Measurements from ENCODE around the gene SRSF3.
"Not testable (repeated sequence)": the region's sequence is repeated elsewhere in the genome, so short reads cannot be mapped to it uniquely, and the experiment has no call there.

Gene SRSF3

DNA sequence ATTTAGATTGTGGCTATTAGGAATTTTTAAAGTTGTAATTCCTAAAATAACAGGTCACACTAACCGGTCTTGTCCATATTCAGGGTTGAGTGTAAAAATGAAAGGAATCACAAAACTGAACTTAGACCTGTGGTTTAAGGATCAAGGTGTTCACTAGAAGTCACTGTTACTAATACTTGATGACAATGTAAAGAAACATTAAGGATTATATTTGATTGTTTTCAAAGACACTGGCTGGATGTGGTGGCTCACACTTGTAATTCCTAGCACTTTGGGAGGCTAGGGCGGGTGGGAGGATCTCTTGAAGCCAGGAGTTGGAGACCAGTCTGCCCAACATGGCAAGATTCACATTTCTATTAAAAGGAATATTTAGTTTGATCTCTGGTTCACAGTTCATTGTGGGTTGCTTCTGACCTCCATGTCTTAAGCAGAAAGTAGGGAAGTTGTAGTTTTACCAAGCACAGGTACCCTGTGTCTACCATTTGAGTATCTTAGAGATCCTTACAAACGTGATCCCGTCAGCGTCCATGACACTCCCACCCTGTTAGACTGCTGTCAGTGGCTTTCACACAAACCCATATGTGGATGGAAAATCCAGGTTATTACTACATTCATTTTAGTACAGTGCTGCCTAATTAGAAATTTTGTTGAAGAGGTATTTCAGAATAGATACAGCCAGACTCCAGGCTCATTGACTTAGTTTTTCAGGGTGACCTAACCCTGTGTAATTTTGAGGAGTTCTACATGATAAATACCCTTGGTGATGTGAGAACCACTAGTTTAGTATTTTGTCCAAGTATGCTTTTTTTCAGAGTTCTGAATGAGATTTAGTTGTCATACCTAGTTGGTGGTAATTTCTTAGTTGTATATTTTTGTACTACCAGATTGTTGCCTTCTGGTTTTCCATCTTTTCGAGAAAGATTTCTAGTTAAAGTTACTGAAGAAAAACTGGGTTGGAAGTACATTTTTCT, 10.2 kb downstream of the SRSF3 start:
- in situ Hi-C loops (cut with MboI; ENCODE audit: low sequenced_read_pairs) = no loop called here

DNA sequence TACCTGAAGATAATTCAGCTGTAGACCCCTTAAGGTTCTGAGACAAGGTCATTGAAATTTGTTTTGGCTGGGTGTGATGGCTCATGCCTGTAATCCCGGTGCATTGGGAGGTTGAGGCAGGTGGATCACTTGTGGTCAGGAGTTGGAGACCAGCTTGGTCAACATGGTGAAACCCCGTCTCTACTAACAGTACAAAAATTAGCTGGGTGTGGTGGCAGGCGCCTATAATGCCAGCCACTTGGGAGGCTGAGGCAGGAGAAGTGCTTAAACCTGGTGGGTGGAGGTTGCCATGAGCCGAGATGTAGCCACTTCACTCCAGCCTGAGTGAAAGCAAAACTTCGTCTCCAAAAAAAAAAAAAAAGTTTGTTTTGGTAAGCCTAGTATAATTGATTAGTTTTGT, 11.0 kb downstream of the SRSF3 start:
- in situ Hi-C loops (cut with MboI; ENCODE audit: low sequenced_read_pairs) = no loop called here

GRCh38 chr6:36605560-36606391, 11.6 kb downstream of the SRSF3 start:
- in situ Hi-C loops (cut with MboI; ENCODE audit: low sequenced_read_pairs) = no loop called here

DNA sequence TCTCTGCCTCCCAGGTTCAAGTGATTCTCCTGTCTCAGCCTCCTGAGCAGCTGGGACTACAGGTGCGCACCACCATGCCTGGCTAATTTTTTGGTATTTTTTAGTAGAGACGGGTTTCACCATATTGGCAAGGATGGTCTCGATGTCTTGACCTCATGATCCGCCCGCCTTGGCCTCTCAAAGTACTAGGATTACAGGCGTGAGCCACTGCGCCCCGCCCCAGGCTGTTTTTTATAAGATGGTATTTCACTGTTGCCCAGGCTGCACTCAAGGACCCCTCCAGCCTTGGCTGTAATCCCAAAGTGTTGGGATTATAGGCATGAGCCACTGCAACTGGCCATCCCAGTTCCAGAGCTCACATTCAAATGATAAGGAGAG, 13.1 kb downstream of the SRSF3 start:
- in situ Hi-C loops (cut with MboI; ENCODE audit: low sequenced_read_pairs) = not testable (repeated sequence)

DNA sequence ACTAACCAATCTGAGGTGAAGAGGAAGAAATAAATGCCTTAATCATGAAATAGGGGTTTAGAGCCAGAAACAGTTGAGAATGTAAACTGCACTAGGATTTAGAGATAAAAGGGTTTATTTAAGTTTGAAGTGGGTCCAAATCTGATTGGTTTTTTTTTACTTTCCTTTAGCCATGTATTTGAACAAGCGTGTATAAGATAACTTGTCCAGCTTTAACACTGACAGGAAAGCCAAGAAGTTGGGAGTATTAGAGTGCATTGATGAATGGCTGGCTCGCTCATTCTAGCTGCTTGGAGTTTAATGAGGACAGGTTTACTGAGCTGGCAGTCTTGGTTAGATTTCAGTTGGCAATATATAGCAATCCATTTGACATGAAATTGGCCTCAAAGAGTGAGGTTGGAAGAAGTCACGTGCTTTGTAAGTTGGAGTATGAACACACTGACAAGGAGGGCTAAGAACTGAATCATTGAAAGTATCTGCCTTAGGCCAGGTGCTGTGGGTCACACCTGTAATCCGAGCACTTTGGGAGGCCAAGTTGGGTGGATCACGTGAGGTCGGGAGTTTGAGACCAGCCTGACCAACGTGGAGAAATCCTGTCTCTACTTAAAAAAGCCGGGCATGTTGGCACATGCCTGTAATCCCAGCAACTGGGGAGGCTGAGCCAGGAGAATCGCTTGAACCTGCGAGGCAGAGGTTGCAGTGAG, 13.7 kb downstream of the SRSF3 start:
- in situ Hi-C loops (cut with MboI; ENCODE audit: low sequenced_read_pairs) = no loop called here

GRCh38 chr6:36608788-36609563, 14.8 kb downstream of the SRSF3 start:
- in situ Hi-C loops (cut with MboI; ENCODE audit: low sequenced_read_pairs) = no loop called here

DNA sequence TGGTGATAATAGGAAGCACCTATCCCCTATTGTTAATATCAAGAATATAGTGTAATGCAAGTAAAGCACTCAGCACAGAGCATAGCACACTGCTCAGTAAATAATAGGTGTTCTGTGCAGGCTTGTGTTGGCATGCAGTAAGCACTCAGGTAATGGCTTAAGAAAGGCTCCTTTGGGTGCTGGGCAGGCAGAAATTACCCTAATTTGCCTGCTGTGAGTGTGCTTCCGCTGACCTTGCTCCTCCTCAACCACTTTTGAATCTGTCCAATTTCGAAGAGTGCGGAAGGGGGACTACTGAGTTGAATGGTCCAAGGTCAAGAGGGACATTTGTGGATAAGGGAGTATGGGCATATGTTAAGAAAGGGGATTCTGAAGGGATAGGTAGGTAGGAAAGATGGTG, 15.4 kb downstream of the SRSF3 start:
- in situ Hi-C loops (cut with MboI; ENCODE audit: low sequenced_read_pairs) = no loop called here

GRCh38 chr6:36610041-36610955, 16.1 kb downstream of the SRSF3 start:
- in situ Hi-C loops (cut with MboI; ENCODE audit: low sequenced_read_pairs) = loop anchor here (10.0 kb wide), 1 partner anchor 145 kb away; no protein-coding TSS in a partner anchor

DNA sequence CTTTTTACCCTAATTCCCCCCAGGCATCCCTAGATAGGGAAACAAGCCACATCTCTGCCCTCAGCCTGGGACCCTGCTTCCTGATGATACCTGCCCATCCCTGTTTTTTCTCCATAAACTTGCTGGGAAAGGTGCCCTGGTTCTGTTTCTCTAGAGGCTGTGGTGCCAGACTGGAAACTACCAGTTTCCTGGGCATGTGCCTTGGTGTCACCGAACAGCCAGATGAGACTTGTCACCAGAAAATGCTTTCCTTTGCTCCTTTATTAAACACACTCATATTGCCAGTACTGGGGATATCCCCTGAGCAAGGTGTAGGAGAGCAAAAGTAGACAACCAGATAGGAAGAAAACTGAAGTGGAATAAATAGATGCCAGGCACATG, 16.8 kb downstream of the SRSF3 start:
- in situ Hi-C loops (cut with MboI; ENCODE audit: low sequenced_read_pairs) = loop anchor here (10.0 kb wide), 1 partner anchor 144 kb away; no protein-coding TSS in a partner anchor

DNA sequence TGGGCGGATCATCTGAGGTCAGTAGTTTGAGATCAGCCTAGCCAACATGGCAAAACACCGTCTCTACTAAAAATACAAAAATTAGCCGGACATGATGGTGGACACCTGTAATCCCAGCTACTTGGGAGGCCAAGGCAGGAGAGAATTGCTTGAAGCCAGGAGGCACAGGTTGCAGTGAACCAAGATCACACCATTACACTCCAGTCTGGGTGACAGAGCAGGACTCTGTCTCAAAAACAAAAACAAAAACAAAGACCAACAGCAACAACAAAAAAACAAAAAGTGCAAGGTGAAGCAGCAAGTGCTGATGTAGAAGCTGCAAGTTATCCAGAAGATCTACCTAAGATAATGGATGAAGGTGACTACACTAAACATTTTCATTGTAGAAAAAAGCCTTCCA, 17.5 kb downstream of the SRSF3 start:
- in situ Hi-C loops (cut with MboI; ENCODE audit: low sequenced_read_pairs) = loop anchor here (10.0 kb wide), 1 partner anchor 143 kb away; no protein-coding TSS in a partner anchor

- in situ Hi-C loops (cut with MboI; ENCODE audit: low sequenced_read_pairs) = loop anchor here (10.0 kb wide), 1 partner anchor 143 kb away; no protein-coding TSS in a partner anchor
Measured at GRCh38 chr6:36612101-36612625, 18.0 kb downstream of the SRSF3 start.

DNA sequence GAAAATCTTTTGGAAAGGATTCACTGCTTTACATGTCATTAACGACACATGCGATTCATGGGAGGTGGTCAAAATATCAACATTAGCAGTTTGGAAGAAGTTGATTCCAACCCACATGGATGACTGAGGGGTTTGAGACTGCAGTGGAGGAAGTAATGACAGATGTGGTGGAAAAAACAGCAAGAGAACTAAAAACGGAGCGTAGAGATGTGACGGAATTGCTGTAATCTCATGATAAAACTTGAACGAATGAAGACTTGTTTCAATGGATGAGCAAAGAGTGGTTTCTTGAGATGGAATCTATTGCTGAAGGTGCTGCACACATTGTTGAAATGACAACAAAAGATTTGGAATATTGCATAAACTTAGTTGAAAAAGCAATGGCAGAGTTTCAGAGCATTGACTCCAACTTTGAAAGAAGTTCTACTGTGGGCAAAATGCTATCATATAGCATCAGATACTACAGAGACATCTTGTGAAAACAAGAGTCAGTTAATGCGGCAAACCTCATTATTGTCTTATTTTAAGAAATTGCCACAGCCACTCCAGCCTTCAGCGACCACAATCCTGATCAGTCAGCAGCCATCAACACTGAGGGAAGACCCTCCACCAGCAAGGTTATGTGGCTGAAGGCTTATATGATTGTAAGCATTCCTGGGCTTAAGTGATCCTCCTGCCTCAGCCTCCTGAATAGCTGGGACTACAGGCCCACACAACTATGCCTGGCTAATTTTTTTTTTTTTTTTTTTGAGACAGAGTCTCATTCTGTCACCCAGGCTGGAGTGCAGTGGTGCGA, 19.2 kb downstream of the SRSF3 start:
- in situ Hi-C loops (cut with MboI; ENCODE audit: low sequenced_read_pairs) = loop anchor here (10.0 kb wide), 1 partner anchor 141 kb away; no protein-coding TSS in a partner anchor

- in situ Hi-C loops (cut with MboI; ENCODE audit: low sequenced_read_pairs) = loop anchor here (10.0 kb wide), 1 partner anchor 140 kb away; no protein-coding TSS in a partner anchor
Measured at GRCh38 chr6:36615018-36615761, 21.0 kb downstream of the SRSF3 start.

- in situ Hi-C loops (cut with MboI; ENCODE audit: low sequenced_read_pairs) = loop anchor here (10.0 kb wide), 1 partner anchor 138 kb away; no protein-coding TSS in a partner anchor
Measured at GRCh38 chr6:36616893-36617521, 22.8 kb downstream of the SRSF3 start.

- in situ Hi-C loops (cut with MboI; ENCODE audit: low sequenced_read_pairs) = loop anchor here (10.0 kb wide), 1 partner anchor 136 kb away; no protein-coding TSS in a partner anchor
Measured at GRCh38 chr6:36618366-36619355, 24.5 kb downstream of the SRSF3 start.
